Natural killer cell treated with Interleukin-12 subunit alpha and Interleukin-12 subunit beta and Interleukin-15 and Interleukin-18, amount 100 ng/mL, for 72 hours (primary cell): ENCODE results near the gene GAPDHS. TPM values are rescaled to one million over a fixed set of nuclear protein-coding genes. Genes with fewer than 3 reads are reported as not detected.

Experiments
- ATAC-seq, 2 donors: fragments of 150-1000 bp; cut with Tn5 transposase in 1 of 2; sonication (Bioruptor Pico), chemical (Tn5 transposase) in 1 of 2; 2 replicates each; pipeline ENCODE4 v1.10.0; 2021
- DNase-seq: peaks from one replicate; pipeline ENCODE4 v3.0.0; 2022; ENCODE audit warnings: low spot score
- H3K27ac Mint-ChIP-seq, 2 donors: 1 replicate in 1 of 2; 2 replicates in 1 of 2; pipeline ENCODE4 v1.8.0; 2022; ENCODE audit warnings: mixed read lengths in 2 of 2, mild to moderate bottlenecking in 1 of 2, moderate library complexity in 1 of 2
- H3K27me3 Mint-ChIP-seq, 2 donors: 1 replicate in 1 of 2; 2 replicates in 1 of 2; pipeline ENCODE4 v1.8.0; 2022; ENCODE audit warnings: mixed read lengths in 2 of 2
- H3K36me3 Mint-ChIP-seq: one replicate; pipeline ENCODE4 v1.8.0; 2022; ENCODE audit warnings: mixed read lengths
- H3K4me1 Mint-ChIP-seq, 2 donors: 1 replicate in 1 of 2; 2 replicates in 1 of 2; pipeline ENCODE4 v1.8.0; 2022; ENCODE audit warnings: low read depth in 2 of 2, mixed read lengths in 2 of 2, mild to moderate bottlenecking in 1 of 2
- H3K4me3 Mint-ChIP-seq: one replicate; pipeline ENCODE4 v1.8.0; 2022; ENCODE audit warnings: mixed read lengths
- H3K9me3 Mint-ChIP-seq: 2 replicates; pipeline ENCODE4 v1.8.0; 2022; ENCODE audit warnings: mixed read lengths
- total RNA-seq, 2 donors: library from RNA; stranded (reverse); gene quantifications; one replicate each; pipeline ENCODE4 v1.2.3, GENCODE V29; 2022

The GAPDHS gene
- total RNA-seq, 2 donors from 2014 or later, result not detected

GRCh38 chr19:35516310-35516709, 16.9 kb upstream of the GAPDHS start:
- H3K9me3 Mint-ChIP-seq, result no peaks in the 10 kb centered on the region
- H3K36me3 Mint-ChIP-seq, result no peaks in the 10 kb centered on the region
- DNase-seq (no peak), ATAC-seq (no peak)
- H3K4me3 Mint-ChIP-seq, result no peak overlapping the region
- no peaks in the 10 kb centered on the region for H3K4me1 Mint-ChIP-seq
- no peak overlapping the region for H3K27ac Mint-ChIP-seq
- peaks cover 11 to 20% of the 10 kb centered on the region in 2 donors for H3K27me3 Mint-ChIP-seq

GRCh38 chr19:35517342-35517741, 15.9 kb upstream of the GAPDHS start:
- H3K27me3 Mint-ChIP-seq, result peaks cover 11 to 20% of the 10 kb centered on the region in 2 donors
- no peaks in the 10 kb centered on the region for H3K9me3 Mint-ChIP-seq
- no peak overlapping the region for H3K27ac Mint-ChIP-seq
- no peak overlapping the region for H3K4me3 Mint-ChIP-seq
- H3K4me1 Mint-ChIP-seq, result no peaks in the 10 kb centered on the region
- no peak for ATAC-seq
- no peak for DNase-seq
- no peaks in the 10 kb centered on the region for H3K36me3 Mint-ChIP-seq

GRCh38 chr19:35518313-35518712, 14.9 kb upstream of the GAPDHS start:
- no peaks in the 10 kb centered on the region for H3K36me3 Mint-ChIP-seq
- H3K27me3 Mint-ChIP-seq, result peaks cover 10 to 16% of the 10 kb centered on the region in 2 donors
- ATAC-seq, result no peak
- no peaks in the 10 kb centered on the region for H3K9me3 Mint-ChIP-seq
- H3K4me1 Mint-ChIP-seq, result no peaks in the 10 kb centered on the region
- H3K27ac Mint-ChIP-seq, result no peak overlapping the region
- DNase-seq, result no peak
- no peak overlapping the region for H3K4me3 Mint-ChIP-seq

DNA sequence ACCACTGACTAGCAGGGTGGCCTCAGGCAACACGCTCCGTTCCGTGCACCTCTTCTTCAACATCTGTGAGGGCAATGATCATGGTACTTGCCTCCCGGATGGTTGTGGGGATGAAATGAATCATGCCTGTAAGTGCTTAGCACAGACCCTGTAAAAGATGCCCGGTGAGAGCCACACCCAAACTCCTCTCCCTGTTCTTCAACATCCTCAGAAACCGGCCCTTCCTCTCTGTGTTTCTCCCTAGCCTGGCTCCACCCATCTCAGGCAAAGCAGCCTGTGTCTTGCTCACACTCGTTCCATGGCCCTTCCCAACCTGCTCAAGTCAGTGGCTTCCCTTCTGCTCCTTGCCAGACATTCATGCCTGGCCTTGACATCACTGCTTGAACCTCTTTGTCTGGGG, 14.0 kb upstream of the GAPDHS start:
- no peaks in the 10 kb centered on the region for H3K9me3 Mint-ChIP-seq
- no peak overlapping the region for H3K4me3 Mint-ChIP-seq
- ATAC-seq (no peak), DNase-seq (no peak)
- no peaks in the 10 kb centered on the region for H3K36me3 Mint-ChIP-seq
- H3K4me1 Mint-ChIP-seq, result no peaks in the 10 kb centered on the region
- H3K27me3 Mint-ChIP-seq, result peaks cover 7 to 11% of the 10 kb centered on the region in 2 donors
- H3K27ac Mint-ChIP-seq, result no peak overlapping the region

GRCh38 chr19:35521124-35521743, 12.0 kb upstream of the GAPDHS start:
- Mint-ChIP-seq H3K9me3 (no peaks in the 10 kb centered on the region), H3K27me3 (peaks cover 4 to 11% of the 10 kb centered on the region in 2 donors), H3K27ac (no peak overlapping the region), H3K4me1 (no peaks in the 10 kb centered on the region), H3K4me3 (no peak overlapping the region), H3K36me3 (no peaks in the 10 kb centered on the region)
- ATAC-seq (no peak), DNase-seq (no peak)

GRCh38 chr19:35522745-35523327, 10.4 kb upstream of the GAPDHS start:
- no peak overlapping the region for H3K27ac Mint-ChIP-seq
- peaks cover 6% of the 10 kb centered on the region in 2 donors for H3K27me3 Mint-ChIP-seq
- ATAC-seq, result no peak
- no peaks in the 10 kb centered on the region for H3K36me3 Mint-ChIP-seq
- no peak for DNase-seq
- H3K9me3 Mint-ChIP-seq, result no peaks in the 10 kb centered on the region
- peaks cover 0 to 2% of the 10 kb centered on the region in 2 donors for H3K4me1 Mint-ChIP-seq
- H3K4me3 Mint-ChIP-seq, result no peak overlapping the region

DNA sequence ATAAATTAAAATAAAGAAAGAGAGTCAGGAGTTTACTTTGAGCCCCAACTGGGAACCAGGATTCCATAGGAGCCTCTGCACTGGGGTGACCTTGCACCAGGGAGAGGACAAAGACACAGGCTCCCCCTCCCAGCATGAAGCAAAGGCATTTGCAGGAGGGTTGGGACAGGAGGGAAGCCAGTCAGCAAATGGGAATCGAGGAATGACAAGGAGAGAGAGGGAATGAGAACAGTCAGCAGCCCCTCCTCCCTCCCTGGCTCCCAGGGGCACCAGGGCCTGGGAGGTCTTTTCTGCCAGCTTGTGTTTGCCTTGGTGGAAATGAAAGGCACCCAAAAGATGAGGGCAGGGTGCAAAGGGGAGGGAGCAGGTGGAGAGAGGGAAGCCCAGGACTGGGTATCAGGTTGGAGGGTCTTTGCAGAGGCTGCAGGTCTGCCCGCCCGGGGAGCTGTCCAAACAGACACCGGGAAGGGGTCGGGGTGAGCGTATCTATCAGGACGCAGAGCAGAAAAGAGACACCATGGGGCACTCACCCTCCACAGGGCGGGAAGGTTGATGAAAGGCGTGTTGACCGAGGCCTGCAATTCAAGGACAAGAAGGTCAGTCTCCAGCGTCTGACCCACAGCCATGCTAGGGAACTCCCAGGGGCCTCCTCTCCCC, 8.9 kb upstream of the GAPDHS start:
- ATAC-seq (no peak), DNase-seq (no peak)
- peaks cover 0 to 2% of the 10 kb centered on the region in 2 donors for H3K4me1 Mint-ChIP-seq
- H3K27me3 Mint-ChIP-seq, result peaks cover 13 to 19% of the 10 kb centered on the region in 2 donors
- H3K9me3 Mint-ChIP-seq, result no peaks in the 10 kb centered on the region
- no peak overlapping the region for H3K27ac Mint-ChIP-seq
- no peak overlapping the region for H3K4me3 Mint-ChIP-seq
- H3K36me3 Mint-ChIP-seq, result no peaks in the 10 kb centered on the region

- no peaks in the 10 kb centered on the region for H3K9me3 Mint-ChIP-seq
- H3K27me3 Mint-ChIP-seq, result peaks cover 11 to 15% of the 10 kb centered on the region in 2 donors
- no peaks in the 10 kb centered on the region for H3K36me3 Mint-ChIP-seq
- ATAC-seq, result no peak
- peaks cover 0 to 2% of the 10 kb centered on the region in 2 donors for H3K4me1 Mint-ChIP-seq
- H3K27ac Mint-ChIP-seq, result no peak overlapping the region
- H3K4me3 Mint-ChIP-seq, result no peak overlapping the region
- no peak for DNase-seq
Observed at GRCh38 chr19:35525873-35526272, 7.4 kb upstream of the GAPDHS start.

- Mint-ChIP-seq H3K9me3 (no peaks in the 10 kb centered on the region), H3K4me3 (no peak within 1 kb of the TSS), H3K36me3 (no peaks in the 10 kb centered on the region), H3K4me1 (peaks cover 7 to 8% of the 10 kb centered on the region in 2 donors), H3K27ac (no peak within 1 kb of the TSS), H3K27me3 (peaks cover 26 to 27% of the 10 kb centered on the region in 2 donors)
- ATAC-seq, result no peak
- DNase-seq, result no peak
Observed at GRCh38 chr19:35528218-35529038, 4.8 kb upstream of the GAPDHS start, which contains the start of gene SBSN. Gene SBSN (minus strand): TSS chr19:35528311. CDS start chr19:35528281, 30 bp downstream.

GRCh38 chr19:35529241-35530218, 3.7 kb upstream of the GAPDHS start:
- Mint-ChIP-seq H3K36me3 (no peaks in the 10 kb centered on the region), H3K4me1 (peaks cover 8 to 11% of the 10 kb centered on the region in 2 donors), H3K27me3 (peaks cover 26 to 27% of the 10 kb centered on the region in 2 donors), H3K9me3 (no peaks in the 10 kb centered on the region), H3K27ac (no peak overlapping the region), H3K4me3 (no peak overlapping the region)
- ATAC-seq (peak in 1 of 2 donors; percentile 17), DNase-seq (no peak)

DNA sequence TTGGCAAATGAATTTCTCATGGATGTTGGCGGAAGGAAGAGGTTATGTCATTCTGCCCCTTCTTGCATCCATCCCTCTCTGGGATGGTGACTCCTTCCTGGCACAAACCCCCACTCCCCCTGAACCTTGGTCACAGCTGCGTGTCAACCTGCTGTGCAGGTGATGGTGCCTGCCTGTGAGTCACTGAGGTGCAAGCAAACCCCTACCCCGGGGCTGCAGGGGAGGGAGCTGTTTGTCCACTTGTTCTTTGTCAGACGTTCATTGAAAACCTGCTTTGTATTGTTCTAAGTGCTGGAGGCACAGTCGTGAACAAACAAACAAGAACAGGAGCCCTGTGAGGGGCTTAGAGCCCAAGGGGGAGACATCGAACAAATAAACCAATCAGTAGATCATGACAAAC, 2.0 kb upstream of the GAPDHS start:
- no peak overlapping the region for H3K27ac Mint-ChIP-seq
- H3K27me3 Mint-ChIP-seq, result peaks cover 26 to 27% of the 10 kb centered on the region in 2 donors
- H3K4me1 Mint-ChIP-seq, result peaks cover 8 to 12% of the 10 kb centered on the region in 2 donors
- no peaks in the 10 kb centered on the region for H3K36me3 Mint-ChIP-seq
- DNase-seq (no peak), ATAC-seq (no peak)
- no peaks in the 10 kb centered on the region for H3K9me3 Mint-ChIP-seq
- H3K4me3 Mint-ChIP-seq, result no peak overlapping the region

DNA sequence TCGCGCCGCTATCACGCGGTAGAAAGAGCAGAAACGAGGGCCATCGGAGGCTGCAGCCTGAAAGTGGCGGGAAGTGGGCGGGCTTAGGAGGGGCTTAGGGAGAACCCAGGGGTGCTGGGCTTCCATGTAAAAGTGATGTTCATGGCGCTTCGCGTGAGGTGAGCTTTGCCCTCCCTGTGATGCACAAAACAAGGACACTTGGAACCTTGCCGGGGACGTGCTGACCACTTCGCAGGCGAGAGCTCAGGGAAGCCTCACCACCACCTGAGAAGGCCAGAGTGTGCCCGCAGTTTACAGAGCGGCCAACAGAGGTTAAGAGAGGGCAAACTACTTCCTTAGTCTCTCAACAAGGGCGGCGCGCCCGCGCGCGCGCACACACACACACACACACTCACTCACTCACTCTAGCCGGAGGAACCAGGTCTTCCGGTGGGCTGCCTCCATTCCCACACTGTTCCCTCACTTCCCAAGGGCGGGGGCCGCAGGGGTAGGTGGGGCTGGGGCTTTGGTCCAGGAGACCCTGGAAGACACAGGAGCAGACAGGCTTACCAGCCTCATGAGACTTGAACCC, 651 bp downstream of the GAPDHS start:
- H3K27me3 Mint-ChIP-seq, result peaks cover 13 to 21% of the 10 kb centered on the region in 2 donors
- peak overlapping the region; percentile 27 for H3K4me3 Mint-ChIP-seq
- H3K36me3 Mint-ChIP-seq, result no peaks in the 10 kb centered on the region
- no peak for DNase-seq
- H3K9me3 Mint-ChIP-seq, result no peaks in the 10 kb centered on the region
- no peak overlapping the region for H3K27ac Mint-ChIP-seq
- ATAC-seq, result peak; percentile 64 to 75
- H3K4me1 Mint-ChIP-seq, result peaks cover 13 to 18% of the 10 kb centered on the region in 2 donors
